GM18870 (cell line): Measurements from ENCODE around the gene XRCC2.
"Not testable (repeated sequence)": the region's sequence is repeated elsewhere in the genome, so short reads cannot be mapped to it uniquely, and the experiment has no call there.

Experiments
- ATAC-seq: cut with Tn5 transposase; IDR thresholded peaks from one replicate; pipeline ENCODE4 v1.9.1; 2021; ENCODE audit warnings: moderate library complexity; ENCODE audit not compliant: unreplicated experiment

The XRCC2 gene

GRCh38 chr7:152666078-152666477 lies 9.9 kb downstream of the XRCC2 start:
- ATAC-seq: no peak

DNA sequence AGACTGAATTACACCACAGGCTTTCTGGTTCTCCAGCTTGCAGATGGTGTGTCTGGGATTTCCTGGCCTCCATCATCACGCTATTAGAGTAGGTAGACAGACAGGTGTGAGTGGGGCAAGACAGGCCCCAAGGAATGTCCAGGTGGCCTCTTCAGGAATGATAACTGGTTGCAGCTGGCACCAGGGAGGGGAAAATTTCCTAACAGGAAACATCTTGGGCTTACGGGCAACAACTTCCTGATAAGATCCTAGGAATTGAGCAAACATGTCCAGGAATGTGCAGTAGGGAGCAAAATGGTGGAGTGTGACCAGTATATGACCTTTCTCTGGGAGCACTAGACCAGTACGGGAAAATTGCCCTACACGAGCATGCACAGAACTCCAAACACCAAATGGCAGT lies 11.3 kb downstream of the XRCC2 start:
- no peak for ATAC-seq

DNA sequence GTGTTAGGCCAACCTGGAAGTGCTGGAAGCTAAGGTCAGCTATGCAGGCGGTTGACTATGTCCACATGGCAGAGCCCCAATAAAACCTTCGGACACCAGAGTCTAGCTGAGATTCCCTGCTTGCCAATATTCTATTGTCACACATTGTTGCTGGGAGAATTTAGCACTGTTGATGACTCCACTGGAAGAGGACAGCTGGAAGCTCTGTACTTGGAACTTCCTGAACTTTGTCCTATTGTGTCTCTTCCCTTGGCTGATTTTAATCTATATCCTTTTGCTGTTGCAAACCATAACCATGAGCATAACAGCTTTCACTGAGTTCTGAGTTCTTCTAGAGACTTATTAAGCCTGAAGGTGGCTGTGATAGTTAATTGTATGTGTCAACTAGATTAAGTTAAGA lies 12.0 kb downstream of the XRCC2 start:
- no peak for ATAC-seq

GRCh38 chr7:152663148-152663740 lies 12.7 kb downstream of the XRCC2 start:
- ATAC-seq: no peak

GRCh38 chr7:152661479-152661878 lies 14.5 kb downstream of the XRCC2 start:
- ATAC-seq: no peak

- ATAC-seq: no peak
Observed at GRCh38 chr7:152660021-152660420, 15.9 kb downstream of the XRCC2 start.

- no peak for ATAC-seq
Observed at GRCh38 chr7:152654971-152655370, 21.0 kb downstream of the XRCC2 start.

GRCh38 chr7:152649220-152649619 lies 26.7 kb downstream of the XRCC2 start:
- ATAC-seq: no peak

DNA sequence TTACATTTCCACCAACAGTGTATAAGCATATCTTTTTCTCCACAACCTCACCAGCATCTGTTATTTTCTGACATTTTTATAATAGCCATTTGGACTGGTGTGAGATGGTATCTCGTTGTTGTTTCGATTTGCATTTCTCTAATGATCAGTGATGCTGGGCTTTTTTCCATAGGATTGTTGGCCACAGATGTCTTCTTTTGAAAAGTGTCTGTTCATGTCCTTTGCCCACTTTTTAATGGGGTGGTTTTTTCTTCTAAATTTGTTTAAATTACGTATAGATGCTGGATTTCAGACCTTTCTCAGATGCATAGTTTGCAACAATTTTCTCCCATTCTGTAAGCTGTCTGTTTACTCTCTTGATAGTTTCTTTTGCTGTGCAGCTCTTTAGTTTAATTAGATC lies 28.9 kb downstream of the XRCC2 start:
- no peak for ATAC-seq

DNA sequence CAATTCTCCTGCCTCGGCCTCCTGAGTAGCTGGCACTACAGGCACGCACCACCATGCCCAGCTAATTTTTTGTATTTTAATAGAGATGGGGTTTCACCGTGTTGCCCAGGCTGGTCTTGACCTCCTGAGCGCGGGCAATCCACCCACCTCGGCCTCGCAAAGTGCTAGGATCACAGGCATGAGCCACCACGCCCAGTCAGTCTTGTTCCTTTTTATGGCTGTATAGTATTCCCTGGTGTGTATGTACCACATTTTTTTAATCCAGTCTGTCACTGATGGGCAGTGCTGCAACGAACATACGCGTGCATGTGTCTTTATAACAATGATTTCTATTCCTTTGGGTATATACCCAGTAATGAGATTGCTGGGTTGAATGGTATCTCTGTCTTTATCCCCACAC lies 29.4 kb downstream of the XRCC2 start:
- not testable (repeated sequence) for ATAC-seq

DNA sequence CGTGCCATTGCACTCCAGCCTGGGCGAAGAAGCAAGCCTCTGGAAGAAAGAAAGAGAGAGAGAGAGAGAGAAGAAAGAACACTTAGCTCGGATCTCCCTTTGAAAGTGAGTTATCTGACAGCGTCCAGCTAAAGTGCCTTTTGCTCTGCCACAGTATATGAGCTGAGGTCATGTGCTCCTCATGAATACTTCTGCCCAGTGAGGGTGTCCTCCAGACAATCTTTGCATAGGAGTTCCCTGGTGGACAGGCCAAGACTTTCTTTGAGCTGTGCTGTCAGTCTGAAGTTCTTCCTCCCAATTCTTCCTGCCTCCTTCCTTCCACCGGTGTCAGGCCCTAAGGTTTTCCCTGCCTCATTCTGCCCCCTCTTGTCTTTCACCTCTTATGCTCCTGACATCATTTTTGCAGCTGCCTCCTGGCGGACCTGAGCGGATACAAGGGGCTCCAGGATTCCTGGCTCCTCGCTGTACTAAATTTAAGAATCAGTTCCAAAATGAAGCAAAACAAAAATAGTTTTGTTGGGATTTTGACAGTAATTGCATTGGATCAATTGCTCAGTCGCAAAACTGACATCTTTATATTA lies 31.9 kb downstream of the XRCC2 start:
- no peak for ATAC-seq

DNA sequence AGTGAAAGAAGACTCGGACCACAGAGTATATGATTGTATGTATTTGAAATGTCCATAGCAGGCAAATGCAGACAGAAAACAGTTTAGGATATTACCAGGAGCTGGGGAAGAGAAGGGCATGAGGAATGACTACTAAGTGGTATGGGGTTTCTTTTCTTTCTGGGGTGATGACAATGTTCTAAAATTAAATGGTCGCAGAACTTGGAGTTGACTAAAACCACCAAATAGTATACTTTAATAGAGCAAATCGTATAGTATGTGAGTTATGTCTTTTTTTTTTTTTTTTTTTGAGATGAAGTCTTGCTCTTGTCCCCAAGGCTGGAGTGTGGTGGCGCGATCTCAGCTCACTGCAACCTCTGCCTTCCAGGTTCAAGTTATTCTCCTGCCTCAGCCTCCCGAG lies 34.6 kb downstream of the XRCC2 start:
- no peak for ATAC-seq

DNA sequence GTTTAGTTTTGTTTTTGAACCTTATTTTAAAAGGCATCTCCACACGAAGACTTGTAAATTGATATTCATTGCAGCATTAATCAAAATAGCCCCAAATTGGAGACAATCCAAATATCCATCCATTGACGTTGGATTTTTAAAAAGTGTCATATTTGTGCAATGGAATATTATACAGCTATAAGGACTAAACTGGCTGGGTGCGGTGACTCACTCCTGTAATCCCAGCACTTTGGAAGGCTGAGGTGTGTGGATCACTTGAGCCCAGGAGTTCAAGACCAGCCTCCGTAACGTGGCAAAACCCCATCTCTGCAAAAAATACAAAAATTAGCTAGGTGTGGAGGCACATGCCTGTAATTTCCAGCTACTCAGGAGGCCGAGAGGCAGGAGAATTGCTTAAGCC lies 35.1 kb downstream of the XRCC2 start:
- no peak for ATAC-seq

GRCh38 chr7:152637920-152638580 lies 37.9 kb downstream of the XRCC2 start:
- ATAC-seq: no peak

DNA sequence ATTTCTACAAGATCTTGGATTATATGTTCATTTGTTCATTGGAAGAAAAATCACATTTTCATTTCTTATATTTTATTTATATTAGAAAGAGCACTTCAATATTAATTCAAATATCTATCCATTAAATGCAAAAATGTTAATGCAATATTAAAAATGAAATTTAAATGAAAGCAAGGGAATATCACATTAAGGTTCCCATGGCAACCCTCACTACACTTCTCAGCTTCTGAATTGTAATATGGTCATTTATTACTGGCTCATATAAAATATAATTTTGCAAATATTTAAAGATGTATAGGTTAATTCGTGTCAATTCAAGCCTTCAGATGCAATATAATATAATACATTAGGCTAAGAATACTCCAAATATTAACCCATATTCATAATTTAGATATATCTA lies 38.8 kb downstream of the XRCC2 start:
- ATAC-seq: no peak

- ATAC-seq: no peak
Observed at GRCh38 chr7:152636441-152636840, 39.5 kb downstream of the XRCC2 start.

- no peak for ATAC-seq
Observed at GRCh38 chr7:152633504-152633903, 42.4 kb downstream of the XRCC2 start.

DNA sequence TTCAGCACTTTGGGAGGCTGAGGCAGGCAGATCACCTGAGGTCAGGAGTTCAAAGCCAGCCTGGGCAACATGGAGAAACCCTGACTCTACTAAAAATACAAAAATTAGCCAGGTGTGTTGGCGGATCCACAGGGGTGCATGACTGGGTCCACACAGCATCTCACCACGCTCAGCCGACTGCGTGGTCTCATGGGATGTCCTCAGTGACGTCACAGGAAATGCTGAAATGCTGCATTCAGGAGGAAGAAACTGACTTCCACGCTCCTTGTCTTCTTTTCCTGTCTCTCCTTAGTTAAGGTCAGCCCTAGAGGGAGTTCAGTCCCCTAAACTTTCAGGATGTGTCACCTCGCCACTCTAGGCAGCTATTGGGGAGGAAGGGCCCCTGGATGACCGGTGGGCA lies 42.9 kb downstream of the XRCC2 start:
- ATAC-seq: no peak

GRCh38 chr7:152628772-152629171 lies 47.2 kb downstream of the XRCC2 start:
- not testable (repeated sequence) for ATAC-seq

- no peak for ATAC-seq
Observed at GRCh38 chr7:152624228-152624627, 51.7 kb downstream of the XRCC2 start.

GRCh38 chr7:152621426-152621825 lies 54.5 kb downstream of the XRCC2 start:
- ATAC-seq: no peak

GRCh38 chr7:152619027-152619739 lies 56.8 kb downstream of the XRCC2 start:
- no peak for ATAC-seq
